HepG2 (cell line): ENCODE measurements around the gene TNFRSF25. TPM values are rescaled to one million over a fixed set of nuclear protein-coding genes. Genes with fewer than 3 reads are reported as not detected.
"Not testable (repeated sequence)": the region's sequence is repeated elsewhere in the genome, so short reads cannot be mapped to it uniquely, and the experiment has no call there.

ENCODE experiments used
- ATAC-seq: fragments of 200-7000 bp; cut with Tn5 transposase; 3 replicates; pipeline ENCODE4 v1.9.1; 2020; ENCODE audit warnings: mild to moderate bottlenecking, moderate library complexity
- BruUV-seq: library from RNA; stranded (reverse); fragments of 400-500 nt; replicated peaks from 2 replicates; lab custom pipeline; 2021; lab: Mats Ljungman, UMichigan
- CTCF ChIA-PET: fragments of 300-600 bp; formaldehyde crosslinking; extraction: SDS; loops from one replicate; lab custom pipeline; 2021; ENCODE audit warnings: low total read pairs, inconsistent platforms, low intra/inter-chr PET ratio; lab: Yijun Ruan, JAX
- POLR2A ChIA-PET: fragments of 350-600 bp; sonication (Branson Sonifier 250); formaldehyde crosslinking; loops from one replicate; lab custom pipeline; 2020; ENCODE audit warnings: antibody characterized with exemption, inconsistent platforms; lab: Yijun Ruan, JAX
- DNase-seq: peaks from one replicate; pipeline ENCODE4 v3.0.0-alpha.2; 2015; ENCODE audit warnings: low spot score
- FAIRE-seq: peaks from 3 replicates; lab custom pipeline; 2011; peaks lifted over from hg19 to GRCh38; lab: Jason Lieb, UNC
- H2AFZ ChIP-seq: one replicate; pipeline ENCODE4 v1.6.1; 2011; ENCODE audit warnings: low read length, inconsistent platforms
- H3K27ac ChIP-seq: fragments of 300-600 bp; 3 replicates; pipeline ENCODE4 v1.8.0; 2011; ENCODE audit warnings: mixed run types, mild to moderate bottlenecking, mixed read lengths, low read length, inconsistent platforms; ENCODE audit not compliant: insufficient read depth; ENCODE audit errors: extremely low read length
- H3K27me3 ChIP-seq, 2 experiments: fragments of 200-600 bp in 1 of 2; 2 replicates in 1 of 2; 3 replicates in 1 of 2; pipeline versions ENCODE4 v1.6.0 to v1.8.0; 2011; ENCODE audit warnings: low read length in 2 of 2, mild to moderate bottlenecking in 2 of 2, moderate library complexity in 2 of 2, inconsistent platforms in 1 of 2; ENCODE audit not compliant: insufficient read depth in 2 of 2, control insufficient read depth in 1 of 2
- H3K36me3 ChIP-seq, 2 experiments: fragments of 200-600 bp in 1 of 2; replicated peaks in 1 of 2; 2 replicates in 1 of 2; 3 replicates in 1 of 2; pipeline versions ENCODE4 v1.5.1 to v1.8.0; 2011; ENCODE audit warnings: low read length in 2 of 2, inconsistent platforms in 1 of 2; ENCODE audit not compliant: insufficient read depth in 2 of 2, control insufficient read depth in 1 of 2
- H3K4me1 ChIP-seq: 2 replicates; pipeline ENCODE4 v1.5.1; 2012; ENCODE audit warnings: low read length, inconsistent platforms; ENCODE audit not compliant: insufficient read depth
- H3K4me2 ChIP-seq: 2 replicates; pipeline ENCODE4 v1.6.0; 2011; ENCODE audit warnings: low read depth, low read length, inconsistent platforms
- H3K4me3 ChIP-seq, 3 experiments: fragments of 200-600 bp in 1 of 3; sonication (generic), shearing (Covaris generic) in 1 of 3; replicated peaks in 1 of 3; 2 replicates each; pipeline ENCODE4 v1.5.1; 2011 to 2016; ENCODE audit warnings: low read length in 3 of 3, inconsistent platforms in 2 of 3, low read depth in 2 of 3, mild to moderate bottlenecking in 2 of 3, control low read depth in 1 of 3, mixed read lengths in 1 of 3; ENCODE audit not compliant: insufficient read depth in 1 of 3
- H3K79me2 ChIP-seq: one replicate; pipeline ENCODE4 v1.6.1; 2011; ENCODE audit warnings: low read length, inconsistent platforms; ENCODE audit not compliant: insufficient read depth
- H3K9ac ChIP-seq: 2 replicates; pipeline ENCODE4 v1.6.0; 2011; ENCODE audit warnings: mild to moderate bottlenecking, low read depth, low read length, inconsistent platforms; ENCODE audit not compliant: insufficient read depth
- H3K9me3 ChIP-seq: 2 replicates; pipeline ENCODE4 v1.5.1; 2012; ENCODE audit warnings: mild to moderate bottlenecking, low read length
- H4K20me1 ChIP-seq: 2 replicates; pipeline ENCODE4 v1.6.0; 2011; ENCODE audit warnings: inconsistent platforms, mild to moderate bottlenecking, low read length, moderate library complexity; ENCODE audit not compliant: insufficient read depth
- AGO2 ChIP-seq: fragments of 200-400 bp; formaldehyde crosslinking; optimal IDR thresholded peaks from 2 replicates; pipeline ENCODE3; 2017; ENCODE audit warnings: mild to moderate bottlenecking, low read depth, low read length, moderate library complexity
- RBFOX2 ChIP-seq: fragments of 200-400 bp; formaldehyde crosslinking; IDR thresholded peaks from 2 replicates; pipeline ENCODE4 v1.6.1; 2017; ENCODE audit warnings: low read depth, mild to moderate bottlenecking, low read length
- ZBTB33 ChIP-seq: sonication (generic); formaldehyde crosslinking; IDR thresholded peaks from 2 replicates; pipeline ENCODE4 v1.4.0; 2020; ENCODE audit warnings: missing genetic modification reagents
- ZBTB38 ChIP-seq: sonication (generic); formaldehyde crosslinking; IDR thresholded peaks from 2 replicates; pipeline ENCODE4 v1.5.1; 2020; ENCODE audit warnings: mild to moderate bottlenecking, missing genetic modification reagents
- ZNF687 ChIP-seq: sonication (generic); formaldehyde crosslinking; IDR thresholded peaks from 2 replicates; pipeline ENCODE4 v1.5.1; 2020; ENCODE audit warnings: mild to moderate bottlenecking, missing genetic modification reagents, moderate library complexity
- WGBS: methylation state at CpG from one replicate; pipeline ENCODE4 v1.1.6; 2017; ENCODE audit warnings: low lambda C conversion rate; 5-methylcytosine and 5-hydroxymethylcytosine counted together
- in situ Hi-C: cut with HindIII; loops from 2 replicates; pipeline ENCODE4 v1.10.0; 2017; ENCODE audit warnings: low pct_unique_long_range_greater_than_20kb; ENCODE audit not compliant: extremely low pct_ligation_motif_present
- intact Hi-C: fragments of 100-400 bp; cut with micrococcal nuclease; formaldehyde crosslinking; loops from one replicate; pipeline ENCODE4 v1.10.0; 2022; ENCODE audit not compliant: unreplicated experiment
- polyA plus RNA-seq, 8 experiments: library from polyadenylated mRNA; depleted of rRNA in 3 of 8; stranded (reverse) in 7 of 8; unstranded in 1 of 8; fragments of >200 nt; fragmentation: Illumina TruSeq in 4 of 8; extraction: Trizol in 4 of 8; gene quantifications; 2 replicates each; pipeline versions ENCODE4 v1.2.1 to v1.2.3, GENCODE V29; 2011 to 2016; ENCODE audit warnings: low read depth in 4 of 8, missing spikeins in 1 of 8, mixed read lengths in 1 of 8; ENCODE audit not compliant: insufficient read depth in 1 of 8
- total RNA-seq, 5 experiments: library from RNA; depleted of rRNA; stranded (reverse); fragments of >200 nt; fragmentation: Illumina TruSeq; extraction: Trizol; gene quantifications; 2 replicates each; pipeline ENCODE4 v1.2.3, GENCODE V29; 2016; ENCODE audit warnings: low read depth in 1 of 5

The TNFRSF25 gene
- total and polyA plus RNA-seq, 2 of the 13 experiments (the other 11 are each of a cell fraction or from before 2014, with no cell fraction given), result 1.4 to 1.5 TPM

GRCh38 chr1:6453895-6454855, 11.8 kb downstream of the TNFRSF25 start:
- 98% methylated on average over 35 of the region's 85 CpGs for WGBS
- BruUV-seq, result not testable (repeated sequence)

More at GRCh38 chr1:6453895-6454855, 11.8 kb downstream of the TNFRSF25 start:
- POLR2A ChIA-PET, result interaction anchor here (0.9 kb wide), 1 partner anchor 9 kb away, joined by 3 read pairs; no protein-coding TSS in a partner anchor
- TF ChIP-seq ZBTB38 (CRISPR knock-in tag) (peak; percentile 95), AGO2 (peak; percentile 34), ZNF687 (CRISPR knock-in tag) (peak; percentile 27; the same call in 1 of the 2 replicates), RBFOX2 (peak; percentile 79), ZBTB33 (CRISPR knock-in tag) (0 out of 2 replicates have a peak, but pooled peaks have one; percentile 18)
- H2AFZ ChIP-seq, H3K27ac ChIP-seq, ATAC-seq, H3K9ac ChIP-seq, in situ Hi-C loops, intact Hi-C loops, H3K27me3 ChIP-seq, H3K4me2 ChIP-seq, CTCF ChIA-PET, DNase-seq, FAIRE-seq, H3K4me3 ChIP-seq, H3K9me3 ChIP-seq: not testable (repeated sequence)
- H4K20me1 ChIP-seq, result peaks cover 17% of the 10 kb centered on the region; the same call in 1 of the 2 replicates
- H3K4me1 ChIP-seq, result peaks cover 37% of the 10 kb centered on the region
- H3K79me2 ChIP-seq, result peaks cover 21% of the 10 kb centered on the region
- H3K36me3 ChIP-seq, result peaks cover 11 to 13% of the 10 kb centered on the region in 2 experiments; a peak in 3 of 5 replicates
